Measurements from ENCODE around the gene NEU1.

NEU1 gene

DNA sequence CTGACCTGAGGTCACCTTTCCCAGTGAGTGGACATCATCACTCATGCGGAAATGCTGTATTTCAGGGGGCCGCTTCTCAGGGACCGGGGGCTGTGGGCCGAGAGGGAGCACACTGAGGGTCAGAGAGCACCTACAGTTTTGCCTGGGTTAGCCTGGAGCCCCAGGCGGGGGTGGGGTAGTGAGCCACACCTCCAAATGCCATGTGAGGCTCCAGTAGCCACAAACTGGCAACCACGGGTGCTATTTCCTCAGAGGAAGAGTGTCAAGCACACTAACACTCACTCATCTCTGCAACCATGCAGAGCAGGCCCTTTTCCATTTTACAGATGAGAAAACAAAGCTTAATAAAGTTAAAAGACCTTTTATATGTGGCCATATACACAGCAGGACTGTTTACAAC, 30.2 kb upstream of the NEU1 start:
- no peak for DNase-seq

DNA sequence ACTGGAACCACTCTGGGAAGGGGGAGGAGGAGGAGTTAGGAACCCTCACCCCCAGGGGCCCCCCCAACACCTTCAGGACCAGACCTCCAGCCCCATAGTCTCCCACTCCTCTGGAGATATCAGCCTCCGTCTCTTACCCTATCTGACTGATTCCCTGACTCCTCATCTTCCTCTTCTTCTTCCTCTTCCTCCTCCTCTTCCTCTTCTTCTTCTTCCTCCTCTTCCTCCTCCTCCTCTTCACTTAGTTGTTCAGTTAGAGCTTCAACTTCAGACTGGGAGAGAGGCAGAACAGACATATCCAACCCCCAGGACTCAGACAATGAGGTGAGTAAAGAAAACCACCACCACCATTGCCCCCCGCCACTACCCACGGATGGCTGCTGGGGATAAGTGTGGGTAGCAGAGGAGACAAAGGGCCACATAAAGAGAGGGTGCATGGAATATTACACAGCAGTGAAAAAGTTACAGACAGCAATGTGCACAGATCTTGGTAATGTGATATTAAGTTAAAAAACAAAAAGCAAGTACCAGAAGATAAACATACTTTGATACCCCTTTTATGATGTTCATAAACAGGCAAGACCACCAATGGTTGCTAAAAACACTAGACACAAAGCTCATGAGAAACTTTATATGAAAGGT, 26.8 kb upstream of the NEU1 start:
- no peak for DNase-seq

DNA sequence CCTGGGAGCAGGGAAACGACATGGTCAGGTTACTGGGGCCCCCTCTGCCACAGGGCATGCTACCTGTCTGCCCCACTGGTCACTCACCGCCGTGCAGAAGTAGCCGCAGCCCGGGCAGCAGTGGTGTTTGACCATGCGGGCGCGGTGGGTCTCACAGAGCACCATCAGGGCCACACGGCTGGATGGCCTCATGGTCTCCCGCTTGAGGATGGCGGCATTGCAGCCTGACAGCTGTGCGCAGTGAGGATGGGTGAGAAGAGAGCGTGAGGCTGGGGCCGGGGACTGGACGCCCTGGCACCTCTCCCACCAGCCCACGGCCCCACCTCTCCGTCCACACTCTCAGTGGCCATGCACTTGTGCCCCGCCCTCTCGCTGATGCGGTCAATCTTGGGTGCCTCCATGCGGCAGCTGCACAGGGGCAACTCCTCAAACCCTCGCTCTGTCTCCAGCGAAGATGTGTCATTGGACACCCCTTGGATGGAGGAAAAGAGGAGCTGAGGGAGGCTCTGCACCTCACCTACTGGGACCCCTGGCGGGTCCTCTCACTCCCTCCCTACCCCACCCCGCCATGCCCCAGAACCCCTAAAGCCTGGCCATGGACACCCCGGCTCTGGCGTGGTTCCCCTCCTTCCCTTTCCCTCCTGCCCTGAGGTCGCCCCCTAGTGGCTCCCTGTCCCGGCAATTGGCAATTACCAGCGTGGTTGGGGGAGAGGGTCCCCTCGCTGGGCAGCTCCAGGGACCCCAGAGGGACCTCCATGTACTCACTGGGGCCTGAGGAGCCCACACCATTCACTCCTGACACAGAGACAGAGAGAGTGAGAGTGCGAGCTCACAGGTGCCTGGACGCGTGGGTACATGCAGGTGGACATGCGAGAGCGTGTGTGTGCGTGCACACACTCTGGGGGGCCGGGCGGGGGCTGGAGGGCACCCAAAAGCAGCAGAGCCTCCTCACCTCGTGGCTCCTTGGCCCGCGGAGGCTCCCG, 25.9 kb upstream of the NEU1 start:
- DNase-seq = no peak

DNA sequence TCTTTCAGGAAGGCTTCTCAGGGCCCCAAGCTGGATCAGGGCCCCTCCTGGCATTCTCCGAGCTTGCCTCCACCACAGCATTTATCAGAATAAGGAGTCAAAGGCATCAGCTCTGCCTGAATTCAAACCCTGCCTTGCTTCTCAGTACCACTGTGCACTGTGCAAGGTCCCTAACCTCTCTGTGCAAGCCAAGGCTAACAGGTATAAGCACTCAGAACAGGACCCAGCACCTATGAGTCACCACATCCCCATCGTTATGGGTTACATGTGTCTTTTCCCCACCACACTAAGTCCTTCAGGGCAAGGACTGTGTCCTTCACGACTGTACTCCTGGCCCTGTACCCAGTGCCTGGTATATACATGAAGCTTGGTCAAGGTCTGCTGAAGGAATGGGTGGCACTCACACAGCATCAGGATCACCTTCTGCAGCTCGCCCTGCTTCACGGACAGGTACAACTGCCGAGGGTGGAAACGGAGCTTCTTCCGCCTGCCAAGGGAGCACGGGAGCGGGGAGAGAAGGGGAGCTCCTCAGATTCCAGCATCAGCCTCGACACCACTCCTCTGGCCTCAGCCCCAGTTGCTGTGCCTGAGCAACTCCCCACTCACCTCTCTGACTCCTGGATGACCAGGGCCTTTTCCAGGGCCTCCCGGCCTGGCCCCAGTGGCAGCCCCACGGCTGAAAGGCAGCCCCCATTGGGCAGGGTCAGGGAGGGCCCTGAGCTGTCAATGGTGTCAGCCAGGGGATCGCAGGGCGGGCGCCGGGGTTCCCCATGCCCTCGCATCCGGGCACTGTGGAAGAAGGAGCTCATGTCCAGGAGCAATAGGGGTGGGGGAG, 24.8 kb upstream of the NEU1 start:
- DNase-seq = no peak

DNA sequence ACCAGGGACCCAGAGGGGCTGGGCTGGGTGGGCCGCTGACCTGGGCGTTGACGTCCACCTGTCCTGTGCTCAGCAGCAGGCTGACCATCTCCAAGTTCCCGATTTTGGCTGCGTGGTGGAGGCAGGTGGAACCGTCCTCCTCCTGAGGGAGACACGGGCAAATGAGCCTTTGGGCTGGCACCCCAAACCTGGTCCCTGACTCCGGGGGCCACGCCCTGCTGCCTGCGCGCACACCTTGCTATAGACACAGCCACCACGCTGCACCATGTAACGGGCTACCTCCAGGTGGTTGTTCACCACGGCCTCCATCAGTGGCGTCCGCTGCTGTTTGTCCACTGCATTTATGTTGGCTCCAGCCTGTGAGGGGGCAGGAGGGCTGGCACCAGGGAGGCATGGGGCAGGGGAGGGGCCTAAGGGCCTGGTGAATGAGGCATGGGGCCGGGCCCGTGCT, 23.9 kb upstream of the NEU1 start:
- DNase-seq = no peak

DNA sequence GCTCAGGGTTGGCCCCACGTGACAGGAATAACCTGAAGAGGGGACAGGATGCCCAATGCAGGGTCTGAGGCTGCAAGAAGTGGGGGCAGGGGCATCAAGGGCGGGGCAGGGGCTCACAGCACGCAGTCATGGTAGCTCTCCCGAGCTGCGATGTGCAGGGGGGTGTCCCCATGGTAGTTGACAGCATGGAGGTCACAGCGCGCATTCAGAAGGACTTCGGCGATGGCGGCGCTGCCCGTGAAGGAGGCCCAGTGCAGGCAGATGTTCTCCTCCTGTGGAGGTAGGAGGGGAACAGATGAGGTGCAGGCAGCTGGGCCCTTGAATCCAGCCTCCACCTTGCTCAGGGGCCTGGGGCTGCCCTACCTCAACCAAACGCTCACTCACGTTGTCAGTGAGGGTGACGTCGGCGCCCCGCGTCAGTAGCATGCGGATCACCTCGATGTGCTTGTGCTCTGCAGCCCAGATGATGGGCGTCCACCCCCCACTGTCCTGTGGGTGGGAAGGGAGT, 22.0 kb upstream of the NEU1 start:
- DNase-seq = no peak

DNA sequence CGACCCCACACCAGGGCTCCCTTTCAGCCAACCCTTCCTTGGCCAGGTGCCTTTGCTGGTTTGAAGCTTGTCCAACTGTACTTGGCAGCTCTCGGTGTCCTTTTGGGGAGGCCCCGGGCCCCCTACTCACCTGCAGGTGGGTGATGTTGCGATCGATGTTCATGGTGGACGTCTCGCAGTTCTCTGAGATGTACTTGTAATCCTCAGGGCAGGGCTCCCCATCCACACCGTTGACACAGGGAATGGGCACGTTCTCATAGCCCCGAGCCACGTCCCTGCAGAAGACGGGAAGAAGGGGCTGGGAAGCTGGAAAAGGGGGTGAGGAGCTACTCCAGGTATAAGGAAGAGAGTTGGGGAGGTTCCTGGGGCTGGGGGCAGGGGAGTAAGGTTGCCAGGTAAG, 21.1 kb upstream of the NEU1 start:
- no peak for DNase-seq

DNA sequence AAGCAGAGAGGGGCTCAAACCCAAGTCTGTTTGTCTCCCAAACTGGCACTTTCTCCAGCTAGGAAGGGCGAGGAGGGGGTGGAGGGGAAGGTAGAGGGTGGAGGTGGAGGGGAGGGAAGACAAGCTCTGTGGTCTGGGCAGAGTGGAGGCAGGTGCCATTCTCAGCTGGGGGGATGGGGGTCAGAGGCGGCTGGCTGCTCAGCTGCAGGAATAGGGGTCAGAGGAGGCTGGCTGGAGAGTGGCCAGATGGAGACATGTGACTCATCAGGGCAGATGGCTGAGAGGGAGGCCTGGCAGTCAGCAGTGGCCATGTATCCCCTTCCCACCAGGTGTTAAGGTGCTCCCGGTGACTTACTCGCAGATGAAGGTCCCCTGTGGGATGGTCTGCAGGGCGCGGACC, 19.7 kb upstream of the NEU1 start:
- no peak for DNase-seq

DNA sequence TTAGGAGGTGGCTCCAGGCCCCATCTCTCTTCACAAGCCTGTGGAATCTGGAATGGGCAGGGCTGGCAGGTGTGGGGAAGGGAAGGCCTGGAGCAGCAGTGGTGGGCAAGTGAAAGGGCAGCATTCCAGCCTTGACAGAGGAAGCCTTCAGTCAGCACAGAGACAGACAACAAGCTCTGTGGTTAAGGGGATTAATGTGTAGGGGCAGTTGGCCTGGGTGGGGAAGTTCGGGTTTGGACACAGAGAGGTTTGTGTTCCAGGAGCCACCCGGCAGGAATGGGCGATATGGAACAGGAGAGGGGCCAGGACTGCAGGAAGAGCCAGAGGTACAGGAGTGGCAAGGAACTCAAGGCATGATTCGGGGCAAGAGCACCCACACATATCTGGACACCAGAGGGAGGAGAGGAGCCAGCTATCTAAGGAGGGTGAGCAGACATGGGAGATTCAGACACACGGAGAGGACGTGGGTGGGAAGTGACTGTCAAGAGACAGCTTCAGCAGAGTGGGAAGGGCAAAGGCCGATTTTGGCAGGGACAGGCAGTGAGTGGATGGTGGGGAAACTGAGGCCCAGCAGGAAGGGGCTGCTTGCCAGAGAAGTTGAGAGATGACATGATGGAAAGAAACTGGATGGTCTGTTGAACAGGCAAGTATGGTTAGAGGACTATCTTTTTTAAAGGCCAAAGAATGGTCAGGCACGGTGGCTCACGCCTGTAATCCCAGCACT, 18.7 kb upstream of the NEU1 start:
- no peak for DNase-seq

DNA sequence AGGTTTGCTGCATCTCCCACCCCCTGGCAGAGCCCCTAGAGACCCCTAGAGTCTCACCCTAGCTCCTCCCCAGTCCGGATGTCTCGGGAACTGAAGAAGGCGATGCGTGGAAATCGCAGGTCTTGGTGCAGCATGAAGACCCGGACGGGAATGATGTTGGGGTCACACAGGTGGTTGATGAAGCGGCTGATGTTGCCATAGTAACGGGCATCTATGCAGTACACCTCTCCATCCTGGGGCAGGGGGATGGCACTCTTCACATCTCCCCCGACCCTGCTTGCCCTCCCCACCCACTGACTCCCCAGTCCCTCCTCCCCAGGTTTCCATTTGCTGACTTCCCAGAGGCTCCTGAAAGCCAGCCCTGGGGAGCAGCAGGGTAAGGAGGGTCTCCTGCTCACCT, 18.0 kb upstream of the NEU1 start:
- no peak for DNase-seq

DNA sequence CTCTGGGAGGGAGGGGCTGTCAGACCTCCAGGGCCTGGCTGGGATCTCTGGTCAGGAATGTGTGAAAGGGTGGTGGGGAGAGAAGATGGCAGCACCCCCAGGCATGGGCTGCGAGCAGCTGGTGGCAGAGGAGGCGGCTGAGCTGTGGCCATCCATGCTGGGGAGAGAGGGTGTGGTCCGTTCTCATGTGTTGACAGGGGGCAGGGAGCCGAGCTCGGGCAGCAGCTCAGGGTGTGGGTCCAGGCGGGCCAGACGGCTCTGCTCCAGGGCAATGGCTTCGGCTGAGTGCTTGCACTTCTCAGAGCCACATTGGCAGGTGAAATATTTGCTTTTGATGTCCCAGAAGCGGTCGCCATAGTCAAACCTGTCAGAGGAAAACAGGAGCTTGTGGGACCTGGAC, 17.3 kb upstream of the NEU1 start:
- DNase-seq = no peak

DNA sequence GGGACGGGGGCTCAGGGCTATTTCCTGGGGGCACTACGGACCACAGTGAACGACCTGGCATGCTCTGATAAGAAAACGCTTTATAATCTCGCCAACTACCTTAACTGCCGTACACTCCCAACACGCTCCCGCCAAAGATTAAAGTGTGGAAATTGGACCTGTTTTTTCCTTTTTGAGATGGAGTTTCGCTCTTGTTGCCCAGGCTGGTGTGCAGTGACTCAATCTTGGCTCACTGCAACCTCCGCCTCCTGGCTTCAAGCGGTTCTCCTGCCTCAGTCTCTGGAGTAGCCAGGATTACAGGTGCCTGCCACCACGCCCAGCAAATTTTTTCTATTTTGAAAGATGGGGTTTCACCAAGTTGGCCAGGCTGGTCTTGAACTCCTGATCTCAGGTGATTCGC, 16.5 kb upstream of the NEU1 start:
- no peak for DNase-seq

DNA sequence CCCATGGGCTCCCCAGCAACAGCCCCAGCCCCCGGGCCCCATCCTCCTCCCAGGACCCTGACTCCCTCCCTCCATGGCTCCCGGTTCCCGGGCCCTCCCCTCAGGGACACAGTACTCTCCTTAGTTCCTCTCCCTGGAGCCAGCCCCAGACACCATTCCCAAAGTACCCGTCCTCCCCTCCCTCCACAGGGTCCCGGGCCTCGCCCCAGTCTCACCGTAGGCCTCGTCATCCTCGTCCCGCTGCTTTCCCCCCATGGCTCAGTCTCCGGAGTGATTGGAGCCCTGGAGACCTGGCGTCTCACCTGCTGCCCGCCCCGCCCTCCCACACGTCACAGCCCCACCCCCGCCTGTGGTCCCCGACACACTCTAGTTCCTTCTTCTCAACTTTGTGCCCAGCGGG, 16.1 kb upstream of the NEU1 start, which contains the start of gene SLC44A4:
Gene SLC44A4 (minus strand): TSS at position 272 of the 400 bp plus-strand sequence. CDS start 17 bp downstream, at position 255.
- DNase-seq = no peak

DNA sequence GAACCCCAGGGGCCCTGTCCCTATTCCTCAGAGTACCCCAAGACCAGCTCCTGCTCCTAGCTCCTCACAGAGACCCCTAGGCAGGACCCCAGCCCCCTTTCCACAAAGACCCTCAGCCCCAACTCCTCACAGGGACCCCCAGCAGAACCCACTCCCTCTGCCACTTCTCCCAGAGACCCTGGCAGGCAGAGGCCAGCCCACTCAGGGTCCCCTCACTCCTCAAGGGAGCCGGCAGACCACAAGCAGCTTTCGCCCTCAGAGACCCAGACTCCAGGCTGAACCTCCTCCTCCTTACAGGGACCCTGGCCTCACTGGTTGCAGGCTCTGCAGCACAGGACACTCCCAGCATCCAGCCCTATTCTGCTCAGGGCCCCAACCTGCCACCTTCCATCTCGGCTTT, 15.6 kb upstream of the NEU1 start:
- no peak for DNase-seq

DNA sequence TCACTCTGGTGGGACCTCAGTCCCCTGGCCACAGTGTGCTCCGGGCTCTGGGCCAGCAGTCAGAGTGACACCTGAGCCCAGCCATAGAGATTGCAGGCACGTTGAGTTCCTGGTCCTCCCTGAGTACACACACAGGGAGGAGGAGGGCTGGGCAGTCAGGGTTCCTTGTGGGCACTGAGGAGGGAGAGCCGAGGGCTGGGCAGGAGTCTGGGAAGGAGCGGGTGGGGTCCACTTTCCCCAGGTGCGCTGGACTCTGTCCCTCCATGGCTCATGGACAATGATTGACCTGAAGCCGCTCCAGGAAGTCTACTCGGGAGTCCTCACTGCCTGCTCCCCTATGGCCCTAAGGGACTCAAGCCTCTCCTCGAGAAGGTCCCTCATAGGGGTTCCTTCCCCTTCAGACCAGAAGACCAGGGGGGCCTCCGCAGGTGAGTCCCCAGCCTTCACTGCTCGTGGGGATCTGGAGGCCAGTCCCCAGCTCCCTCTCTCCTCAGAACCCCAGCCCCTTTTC, 15.1 kb upstream of the NEU1 start:
- DNase-seq = no peak

DNA sequence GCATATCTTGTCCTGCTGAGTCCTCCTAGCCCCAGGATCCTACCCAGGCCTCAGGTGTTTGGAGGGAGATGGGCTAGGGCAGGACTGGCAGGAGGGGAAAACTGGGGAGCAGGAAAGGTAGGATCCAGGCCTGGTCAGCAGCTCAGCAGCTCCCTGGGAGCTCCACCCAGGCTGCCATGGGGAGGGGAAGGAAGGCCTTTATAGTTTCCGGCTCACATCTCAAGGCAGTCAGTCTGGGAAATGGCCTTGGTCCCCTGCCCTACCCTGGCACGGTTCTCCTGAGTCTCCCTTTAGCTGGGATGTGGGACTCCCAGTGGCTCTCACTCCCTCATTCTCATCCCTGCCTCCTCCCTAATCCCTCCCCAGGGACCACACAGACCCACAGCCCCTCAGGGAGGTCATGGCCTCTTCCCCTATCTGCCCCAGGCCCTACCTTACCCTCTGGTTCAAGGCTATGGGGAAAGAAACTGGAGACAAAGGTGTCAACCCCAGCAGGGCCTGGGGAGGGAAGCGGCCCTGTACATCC, 14.6 kb upstream of the NEU1 start:
- no peak for DNase-seq

DNA sequence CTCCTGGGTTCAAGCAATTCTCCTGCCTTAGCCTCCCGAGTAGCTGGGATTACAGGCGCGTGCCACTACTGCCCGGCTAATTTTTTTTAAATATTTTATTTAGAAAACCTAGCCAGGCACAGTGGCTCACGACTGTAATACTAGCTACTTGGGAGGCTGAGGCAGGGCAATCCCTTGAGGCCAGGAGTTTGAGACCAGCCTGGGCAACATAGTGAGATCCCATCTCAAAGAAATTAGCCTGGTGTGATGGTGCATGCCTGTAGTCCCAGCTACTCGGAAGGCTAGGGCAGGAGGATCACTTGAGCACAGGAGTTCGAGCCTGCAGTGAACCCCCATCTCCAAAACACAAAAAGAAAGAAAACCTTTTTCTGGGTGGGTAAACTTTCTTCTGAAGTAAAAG, 13.7 kb upstream of the NEU1 start:
- no peak for DNase-seq

DNA sequence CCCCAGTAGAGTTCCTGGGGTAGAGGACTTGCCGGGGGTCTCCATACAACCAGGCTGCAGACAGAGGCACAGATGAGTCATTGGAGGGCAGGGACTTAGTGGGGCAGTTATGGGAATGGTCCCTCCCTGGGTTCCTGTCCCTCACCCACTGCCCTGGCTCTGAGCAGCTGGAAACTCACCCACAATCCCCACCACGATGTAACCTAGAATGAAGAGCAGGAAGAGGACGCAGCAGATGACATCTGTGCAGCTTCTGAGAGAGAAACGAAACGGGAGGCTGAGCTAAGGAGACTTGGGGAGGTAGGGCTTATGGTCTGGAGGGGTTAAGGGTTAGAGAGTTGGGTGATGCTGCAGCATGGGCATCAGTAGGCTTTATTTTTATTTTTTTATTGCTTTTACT, 13.3 kb upstream of the NEU1 start:
- DNase-seq = no peak

DNA sequence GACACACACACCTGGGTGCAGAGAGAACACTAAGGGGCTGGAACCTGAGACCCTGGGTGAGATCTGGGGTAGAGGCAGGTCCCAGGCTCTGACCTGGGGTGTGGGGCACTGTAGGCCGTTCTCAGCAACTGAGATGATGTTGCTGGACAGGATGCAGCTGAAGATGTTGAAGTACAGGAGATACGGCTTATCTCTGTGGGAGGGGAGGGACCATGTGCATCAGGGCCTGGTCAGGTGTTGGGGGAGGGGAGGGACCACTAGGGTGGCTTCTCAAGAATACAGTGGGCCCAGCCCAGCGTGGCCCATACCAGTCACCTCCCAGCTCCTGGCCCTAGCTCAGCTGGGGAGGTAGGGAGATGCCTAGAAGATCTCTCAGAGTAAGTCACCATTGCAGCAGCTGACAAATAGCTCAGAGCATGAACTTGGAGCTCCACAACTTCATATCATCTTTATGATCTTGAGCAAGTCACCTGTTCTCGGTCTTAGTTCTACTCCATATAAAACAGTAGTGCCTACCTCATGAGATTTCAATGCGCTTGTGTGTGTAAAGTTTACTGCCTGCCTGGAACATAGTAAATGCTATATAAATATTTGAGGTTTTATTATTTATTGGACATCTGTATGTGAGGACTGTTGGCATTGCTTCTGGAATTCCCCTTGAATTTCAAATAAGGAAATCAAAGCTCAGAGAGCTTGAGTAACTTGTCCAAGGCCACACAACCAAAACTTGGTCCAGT, 12.4 kb upstream of the NEU1 start:
- DNase-seq = no peak

DNA sequence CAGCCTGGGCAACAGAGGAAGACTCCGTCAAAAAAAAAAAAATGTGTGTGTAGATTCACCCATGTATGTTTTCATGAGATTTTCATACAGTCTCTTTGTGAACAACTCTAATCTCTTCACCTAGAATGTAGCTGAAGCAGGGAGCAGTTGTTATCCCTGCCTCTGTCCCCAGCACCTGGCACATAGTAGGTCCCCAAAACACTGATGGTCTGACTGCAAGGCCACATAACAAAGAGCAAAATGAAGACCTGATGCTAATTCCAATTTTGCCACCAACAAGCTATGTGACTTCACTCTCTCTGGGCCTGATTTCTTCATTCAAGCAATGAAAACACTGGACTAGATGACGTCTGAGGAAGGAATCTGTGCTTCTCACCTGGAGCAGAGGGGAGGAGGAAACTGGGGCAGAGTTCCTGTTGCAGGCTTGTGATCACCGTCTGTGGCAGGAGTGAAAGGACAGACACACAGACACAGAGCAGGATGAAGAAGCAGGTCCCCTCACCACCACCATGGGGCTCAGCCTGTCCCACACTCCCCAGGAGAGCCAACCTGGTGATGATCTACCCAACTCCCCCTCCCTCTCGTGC, 11.6 kb upstream of the NEU1 start:
- no peak for DNase-seq
